Ecto neural progenitor cell (in vitro differentiated cells): ENCODE measurements around the gene SEMA3G.

Experiments
- DNase-seq: peaks from one replicate; pipeline ENCODE4 v3.0.0-alpha.2; 2018; ENCODE audit warnings: low spot score

SEMA3G gene

DNA sequence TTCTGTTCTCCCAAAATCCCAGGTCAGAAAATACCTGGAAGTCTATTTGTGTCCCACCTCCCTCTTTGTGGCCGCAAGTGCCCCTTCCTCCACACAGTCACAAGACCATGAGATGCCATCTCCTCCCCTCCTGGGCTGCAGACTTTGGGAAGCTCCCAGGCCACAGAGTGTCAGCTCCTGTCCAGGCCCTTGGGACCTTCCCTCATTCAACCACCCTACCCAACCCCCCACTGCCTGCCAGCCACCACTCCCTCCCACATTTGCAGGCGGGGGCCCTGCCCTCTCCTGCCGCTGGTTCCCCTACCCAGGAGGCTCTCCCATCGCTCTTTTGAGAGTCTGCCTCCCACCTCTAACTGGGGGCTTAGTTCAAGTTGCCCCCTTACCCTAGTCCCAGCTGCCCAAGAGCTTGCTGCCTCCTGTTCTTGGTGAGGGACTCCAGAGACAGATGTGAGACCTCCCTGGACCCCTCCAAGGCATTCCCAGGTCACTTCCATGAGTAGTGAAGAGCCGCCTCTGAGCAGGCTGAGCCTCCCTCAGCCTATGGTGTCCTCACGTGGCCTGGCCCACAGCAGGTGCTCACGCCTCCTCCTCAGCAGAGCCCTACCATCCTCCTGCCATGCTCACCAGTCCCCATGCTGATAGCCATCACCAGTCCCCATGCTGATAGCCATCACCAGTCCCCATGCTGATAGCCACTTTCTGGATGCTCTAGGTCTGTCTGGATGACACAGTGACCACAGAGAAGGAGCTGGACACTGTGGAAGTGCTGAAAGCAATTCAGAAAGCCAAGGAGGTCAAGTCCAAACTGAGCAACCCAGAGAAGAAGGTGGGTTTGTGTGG lies 34.4 kb upstream of the SEMA3G start:
- no peak for DNase-seq

DNA sequence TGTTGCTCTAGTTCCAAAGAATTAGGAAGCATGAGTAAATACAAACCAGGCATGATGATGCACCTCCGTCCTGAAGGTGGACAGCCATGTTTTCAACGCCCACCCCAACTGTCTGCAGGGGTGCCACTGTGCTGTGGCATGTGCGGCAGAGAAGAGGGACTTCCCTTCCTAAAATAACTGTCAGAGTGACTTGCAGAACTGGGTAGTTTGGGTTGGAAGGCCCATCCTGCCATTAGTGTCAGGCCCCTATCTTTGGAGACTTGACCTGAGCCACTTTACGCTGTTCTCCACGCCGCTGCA lies 32.8 kb upstream of the SEMA3G start:
- DNase-seq: no peak

DNA sequence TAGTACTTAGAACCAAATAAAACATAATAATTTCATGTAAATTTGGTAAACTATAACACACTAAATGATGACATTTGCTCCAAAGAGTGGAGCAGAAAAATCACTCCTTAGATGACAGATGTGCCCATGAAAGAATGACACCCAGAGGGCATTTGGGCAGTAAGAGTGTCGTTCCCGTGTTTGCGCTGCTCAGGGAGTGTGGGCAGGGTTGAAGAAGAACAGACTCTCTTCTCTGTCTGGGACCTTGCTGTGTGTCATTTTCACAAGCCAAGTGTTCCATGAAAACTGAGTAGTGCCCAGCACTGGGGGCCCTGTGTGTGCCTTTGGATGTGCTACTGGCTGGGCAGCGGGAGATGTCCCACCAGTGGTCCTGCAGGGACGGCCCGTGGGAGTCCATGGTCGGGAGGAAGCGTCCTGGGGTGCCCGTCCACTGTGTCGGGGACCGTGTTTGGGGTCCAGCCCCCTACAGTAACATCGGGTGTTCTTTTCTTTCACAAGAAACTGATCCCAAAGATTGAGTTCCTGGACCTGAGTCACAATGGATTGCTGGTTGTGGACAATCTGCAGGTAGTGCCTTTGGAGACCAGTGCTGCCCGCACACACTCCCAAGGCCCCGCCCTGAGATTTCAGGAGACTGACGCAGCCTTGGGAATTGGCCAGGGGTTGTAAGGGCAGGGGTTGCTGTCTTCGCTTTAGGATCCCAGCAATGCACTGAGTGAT lies 32.3 kb upstream of the SEMA3G start:
- no peak for DNase-seq

DNA sequence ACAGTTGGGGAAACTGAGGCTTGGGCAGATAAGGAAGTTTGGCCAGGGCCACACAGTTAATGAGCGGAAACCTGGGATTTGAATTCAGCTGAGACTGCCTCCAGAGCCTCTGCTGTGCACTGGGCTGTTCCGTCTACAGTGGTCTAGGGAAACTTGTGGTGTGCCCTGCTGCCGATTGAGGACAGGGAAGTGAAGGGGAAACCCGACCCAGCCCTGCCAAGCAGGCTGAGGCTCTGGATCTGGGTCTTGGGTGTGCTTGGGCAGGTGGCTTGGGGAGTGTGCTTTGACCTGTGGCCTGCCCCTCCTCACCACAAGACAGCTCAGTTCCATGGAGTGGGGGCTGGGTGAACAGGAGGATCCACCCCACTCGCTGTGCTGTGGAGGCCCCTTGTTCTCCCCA lies 28.1 kb upstream of the SEMA3G start:
- no peak for DNase-seq

DNA sequence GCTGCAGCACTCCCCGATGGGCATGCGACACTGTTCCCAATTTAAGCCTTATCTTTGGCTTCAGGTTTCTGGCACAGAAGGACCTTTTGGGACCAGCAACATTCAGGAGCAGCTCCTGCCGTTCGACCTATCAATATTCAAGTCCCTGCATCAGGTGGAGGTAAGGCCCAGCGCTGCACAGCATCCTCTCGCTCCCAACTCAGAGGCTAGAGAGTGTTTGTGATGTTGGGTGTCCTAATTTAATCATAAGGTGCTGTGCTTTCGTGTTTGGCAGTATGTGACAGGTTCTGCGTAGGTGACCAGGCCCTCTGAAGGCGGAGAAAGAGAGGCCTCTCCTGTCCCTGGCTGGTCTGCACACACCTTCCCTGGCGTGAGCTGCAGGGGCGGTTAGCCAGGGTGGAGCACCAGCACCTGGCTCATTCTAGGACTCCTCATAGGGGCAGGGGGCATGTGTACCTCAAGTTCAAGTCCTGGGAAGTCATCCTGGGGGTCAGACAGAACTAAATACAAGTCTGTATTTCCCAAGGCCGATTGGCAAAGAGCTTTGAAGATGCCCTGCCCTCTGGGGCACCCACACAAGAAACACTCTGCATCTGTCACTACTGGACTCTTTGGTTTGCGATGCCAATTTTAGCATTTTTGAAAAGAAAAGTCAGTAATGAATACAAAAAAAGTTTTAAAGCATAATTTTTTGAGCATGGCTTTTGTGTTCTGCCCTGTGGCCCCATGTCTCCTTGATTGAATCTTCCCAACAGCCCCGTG lies 27.5 kb upstream of the SEMA3G start:
- DNase-seq: no peak

DNA sequence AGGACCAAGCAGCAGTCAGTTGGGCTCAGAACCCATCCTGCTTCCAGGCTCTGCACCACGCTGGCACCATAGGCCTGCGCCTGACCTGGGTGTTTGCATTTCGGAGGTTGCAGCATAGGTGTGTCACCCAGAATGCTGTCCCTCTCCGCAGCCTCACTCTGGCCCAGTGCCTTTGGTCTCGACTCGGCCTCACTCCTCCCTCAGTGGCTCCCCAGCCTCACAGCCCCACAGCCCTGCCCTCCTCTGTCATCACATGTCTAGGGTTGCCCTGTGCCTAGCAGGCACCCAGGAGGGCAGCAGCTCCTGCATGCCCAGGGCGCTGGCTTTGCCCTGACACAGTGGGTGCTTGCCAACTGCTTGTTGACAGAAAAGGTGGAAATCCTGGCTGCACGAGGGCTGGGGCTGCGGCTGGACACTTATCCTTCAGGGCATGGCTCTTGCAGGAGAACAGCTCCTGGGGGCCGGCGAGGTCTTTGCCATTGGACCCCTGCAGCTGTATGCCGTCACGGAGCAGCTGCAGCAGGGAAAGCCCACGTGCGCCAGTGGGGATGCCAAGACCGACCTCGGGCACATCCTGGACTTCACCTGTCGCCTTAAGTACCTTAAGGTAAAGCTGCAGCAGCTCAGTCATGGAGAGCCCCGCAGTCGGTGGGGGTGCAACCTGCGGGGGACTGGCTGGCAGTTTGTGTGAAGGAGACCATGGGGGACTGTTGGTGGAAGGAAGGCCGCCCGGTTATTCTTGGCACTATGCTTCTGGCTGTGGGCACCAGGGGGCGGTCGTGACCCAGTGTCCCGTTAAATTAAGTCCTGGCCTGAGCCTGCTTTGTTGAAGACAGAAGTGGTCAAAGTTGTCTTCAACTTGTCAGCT lies 26.7 kb upstream of the SEMA3G start:
- DNase-seq: peak; percentile 68

DNA sequence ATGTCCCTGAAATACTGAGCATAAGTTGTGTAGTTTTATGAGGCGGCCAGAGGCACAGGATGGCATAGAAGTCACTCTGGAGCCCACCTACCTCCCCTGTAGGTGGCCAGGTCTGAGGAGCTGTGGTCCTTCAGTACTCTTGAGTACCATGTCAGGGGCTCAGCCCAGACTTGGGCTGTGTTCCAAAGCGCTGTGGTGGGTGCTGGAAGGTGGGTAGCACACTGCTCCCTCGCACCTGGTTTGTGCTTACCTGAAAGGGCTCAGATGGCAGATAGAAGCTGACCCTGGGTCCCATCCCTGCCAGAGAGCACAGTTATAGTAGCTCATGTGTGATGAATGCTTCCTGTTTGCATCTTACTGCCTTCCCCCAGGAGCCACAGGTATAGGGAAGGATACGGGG lies 26.0 kb upstream of the SEMA3G start:
- no peak for DNase-seq

DNA sequence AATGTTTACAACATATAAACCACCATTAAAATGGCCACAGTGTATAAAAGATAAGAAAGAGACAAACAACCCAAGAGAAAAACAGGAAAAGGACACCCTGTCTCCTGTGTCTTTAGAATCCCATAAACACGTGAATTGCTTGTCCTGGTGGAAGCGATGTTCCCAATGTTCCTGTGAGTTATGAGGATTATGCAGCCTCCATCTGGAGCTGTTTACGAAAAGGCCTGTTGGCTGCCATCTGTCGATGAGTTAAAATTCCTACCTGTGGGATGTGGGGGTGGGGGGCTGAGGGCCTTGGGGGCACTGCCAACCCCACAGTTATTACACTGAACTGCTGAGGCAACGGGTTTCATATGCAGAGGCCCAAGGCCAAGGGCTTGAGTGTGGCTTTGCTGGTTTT lies 24.1 kb upstream of the SEMA3G start:
- no peak for DNase-seq

DNA sequence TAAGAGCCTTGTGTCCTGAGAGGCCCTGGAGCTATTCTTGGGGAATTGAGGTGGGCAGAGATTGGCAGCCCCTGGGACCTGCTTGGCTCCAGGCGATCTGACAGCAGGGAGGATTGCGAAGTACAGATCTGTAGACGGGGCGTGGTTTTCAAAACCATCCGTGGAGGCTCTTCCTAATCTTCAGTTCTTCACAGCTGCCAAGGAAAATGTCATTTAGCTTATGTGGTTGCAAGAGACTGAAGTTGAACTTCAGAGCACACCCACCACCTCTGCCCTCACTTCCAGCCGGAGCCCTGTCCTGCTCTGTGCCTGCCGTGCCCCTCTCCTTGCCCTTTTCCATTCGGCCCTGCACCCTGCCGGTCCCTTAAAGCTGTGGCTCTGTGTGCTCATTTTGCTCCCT lies 23.4 kb upstream of the SEMA3G start:
- no peak for DNase-seq

DNA sequence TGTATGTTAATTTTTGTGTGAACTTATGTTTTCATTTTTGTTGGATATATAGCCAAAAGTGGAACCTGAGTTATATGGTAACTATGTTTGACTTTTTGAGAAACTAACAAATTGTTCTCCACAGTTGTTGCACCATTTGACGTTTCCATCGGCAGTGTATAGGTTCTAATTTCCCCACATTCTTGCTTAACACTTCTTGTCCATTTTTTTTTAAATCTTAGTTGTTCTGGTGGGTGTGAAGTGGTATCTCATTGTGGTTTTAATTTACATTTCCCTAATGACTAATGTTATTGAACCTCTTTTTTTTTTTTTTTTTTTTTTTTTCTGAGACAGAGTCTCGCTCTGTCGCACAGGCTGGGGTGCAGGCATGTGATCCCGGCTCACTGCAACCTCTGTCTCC lies 18.5 kb upstream of the SEMA3G start:
- DNase-seq: no peak

DNA sequence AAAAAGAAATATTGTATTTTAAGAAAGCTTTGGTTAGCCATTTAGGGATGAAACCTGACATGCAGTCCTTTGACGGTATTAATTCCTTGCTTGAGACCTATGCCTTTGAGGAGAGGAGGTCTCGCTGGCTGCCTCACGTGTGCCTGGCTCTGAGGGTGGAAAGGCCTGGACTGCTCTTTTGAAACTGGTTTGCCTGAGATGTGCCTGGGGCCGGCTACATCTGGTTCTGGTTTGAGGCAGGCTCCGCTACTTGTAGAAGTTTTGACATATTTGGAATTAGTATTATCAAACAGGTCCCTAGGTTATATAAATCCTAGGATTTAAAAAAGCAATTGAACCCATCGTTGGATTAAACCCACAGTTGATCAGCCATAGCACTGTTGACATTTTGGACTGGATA lies 17.0 kb upstream of the SEMA3G start:
- no peak for DNase-seq

DNA sequence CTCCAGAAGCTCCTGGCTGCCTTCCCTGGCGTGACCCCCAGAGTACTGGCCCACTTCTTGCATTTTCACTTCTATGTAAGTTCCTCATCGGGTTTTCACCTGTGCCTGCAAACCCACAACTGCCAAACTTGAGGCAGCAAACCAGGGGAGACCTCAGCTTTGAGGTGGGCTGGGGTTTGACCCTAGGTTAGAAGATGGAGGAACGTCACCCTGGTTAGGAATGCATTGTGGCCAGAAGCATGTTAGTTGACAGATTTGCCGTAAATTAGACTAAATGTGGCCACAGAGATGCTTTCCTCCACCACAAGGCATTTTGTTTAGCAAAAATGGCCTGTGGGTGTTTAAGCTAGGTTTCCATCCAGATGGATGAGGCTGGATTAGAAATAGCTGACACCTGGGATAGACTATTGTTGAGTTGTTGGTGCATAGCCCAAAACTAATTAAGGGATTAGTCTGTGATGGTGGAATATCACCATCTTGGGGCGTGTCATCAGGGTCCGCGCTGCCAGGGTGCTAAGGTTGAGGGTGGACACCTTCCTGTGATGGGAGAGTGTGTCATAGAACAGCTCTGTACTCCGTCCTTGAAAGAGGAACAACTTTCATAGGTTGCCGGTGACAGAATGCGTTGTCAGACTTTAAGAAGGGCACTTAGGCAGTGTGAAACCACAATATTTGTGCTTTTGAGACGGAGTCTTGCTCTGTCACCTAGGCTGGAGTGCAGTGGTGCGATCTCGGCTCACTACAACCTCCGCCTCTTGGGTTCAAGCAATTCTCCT lies 14.1 kb upstream of the SEMA3G start:
- no peak for DNase-seq

DNA sequence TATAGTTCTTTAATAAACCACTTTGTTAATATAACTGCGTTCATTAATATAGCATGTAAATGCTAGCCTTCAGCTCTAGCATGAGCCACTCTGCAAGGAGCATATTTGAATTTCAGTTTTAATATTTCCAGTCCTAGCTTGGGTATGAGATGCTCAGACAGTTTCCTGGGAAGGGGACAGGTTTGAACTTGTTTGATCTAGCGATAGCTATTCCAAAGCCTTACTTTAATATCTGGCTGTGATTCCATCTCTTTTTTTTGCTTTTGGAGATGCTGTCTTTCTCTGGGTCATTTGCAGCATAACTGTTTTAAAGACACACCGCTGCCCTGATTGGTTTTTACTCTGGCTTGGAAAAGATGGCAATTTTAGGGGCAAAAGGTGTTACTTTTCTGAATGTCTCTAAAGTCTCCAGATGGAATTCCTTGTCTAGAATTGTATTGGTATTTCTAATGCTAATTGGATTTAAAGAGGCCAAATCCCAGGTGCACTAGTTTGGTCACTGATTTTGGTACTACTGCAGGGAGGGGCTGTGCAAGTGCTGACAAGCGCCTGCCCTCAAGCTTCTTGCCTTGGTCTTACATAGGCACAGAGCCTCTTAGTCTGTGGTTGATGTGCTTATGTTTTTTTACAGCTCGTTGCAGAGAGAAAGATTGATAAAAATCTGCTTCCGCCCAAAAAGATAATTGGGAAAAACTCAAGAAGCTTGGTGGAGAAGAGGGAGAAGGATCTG lies 13.3 kb upstream of the SEMA3G start:
- no peak for DNase-seq

DNA sequence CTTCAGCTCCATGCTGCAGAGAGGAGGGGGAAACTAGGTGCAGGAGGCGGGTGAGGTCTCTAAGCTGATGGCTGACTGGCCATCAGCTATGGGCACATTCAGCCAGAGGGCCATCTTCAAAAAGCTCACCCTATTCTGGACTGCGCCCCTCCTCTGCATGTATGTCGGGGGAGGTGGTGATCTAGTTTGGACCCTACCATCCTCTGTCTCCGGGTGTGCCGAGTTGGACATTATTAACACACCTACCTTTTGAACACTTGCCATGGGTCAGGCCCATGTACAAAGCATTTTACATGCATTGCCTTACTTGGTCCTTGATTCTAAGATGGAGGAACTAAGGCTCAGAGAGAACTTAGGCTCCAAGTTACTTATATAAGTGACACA lies 11.9 kb upstream of the SEMA3G start:
- DNase-seq: no peak

DNA sequence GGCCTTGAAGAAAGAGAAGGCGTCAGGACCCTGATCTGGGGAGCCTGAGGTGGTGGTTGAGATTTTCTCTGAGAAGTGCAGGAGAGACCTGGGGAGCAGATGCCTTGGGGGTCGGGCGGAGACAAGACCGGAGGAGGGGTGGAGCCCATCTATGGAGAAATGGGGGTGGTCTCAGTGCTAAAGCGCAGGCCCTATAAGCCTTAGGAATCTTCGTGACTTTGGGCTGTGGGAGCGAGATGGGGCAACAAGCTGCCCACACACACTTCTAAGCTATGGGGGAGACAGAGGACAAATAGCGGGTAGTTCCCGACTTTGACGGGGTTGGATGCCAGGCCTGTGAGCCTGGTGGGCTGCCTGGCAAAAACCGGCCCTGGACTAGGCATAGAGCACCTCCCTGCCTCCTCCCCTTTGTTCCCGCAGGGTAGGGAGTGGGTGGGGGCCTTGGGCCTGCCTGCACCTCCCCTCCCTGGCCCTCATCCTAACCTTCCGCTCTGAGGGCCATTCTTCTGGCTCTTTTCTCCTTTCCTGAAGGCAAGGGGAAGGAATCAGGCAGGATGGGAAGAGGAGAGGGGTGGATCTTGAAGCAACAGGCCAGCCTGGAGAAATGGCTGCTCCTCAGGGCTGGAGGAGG lies 11.4 kb upstream of the SEMA3G start:
- DNase-seq: no peak

DNA sequence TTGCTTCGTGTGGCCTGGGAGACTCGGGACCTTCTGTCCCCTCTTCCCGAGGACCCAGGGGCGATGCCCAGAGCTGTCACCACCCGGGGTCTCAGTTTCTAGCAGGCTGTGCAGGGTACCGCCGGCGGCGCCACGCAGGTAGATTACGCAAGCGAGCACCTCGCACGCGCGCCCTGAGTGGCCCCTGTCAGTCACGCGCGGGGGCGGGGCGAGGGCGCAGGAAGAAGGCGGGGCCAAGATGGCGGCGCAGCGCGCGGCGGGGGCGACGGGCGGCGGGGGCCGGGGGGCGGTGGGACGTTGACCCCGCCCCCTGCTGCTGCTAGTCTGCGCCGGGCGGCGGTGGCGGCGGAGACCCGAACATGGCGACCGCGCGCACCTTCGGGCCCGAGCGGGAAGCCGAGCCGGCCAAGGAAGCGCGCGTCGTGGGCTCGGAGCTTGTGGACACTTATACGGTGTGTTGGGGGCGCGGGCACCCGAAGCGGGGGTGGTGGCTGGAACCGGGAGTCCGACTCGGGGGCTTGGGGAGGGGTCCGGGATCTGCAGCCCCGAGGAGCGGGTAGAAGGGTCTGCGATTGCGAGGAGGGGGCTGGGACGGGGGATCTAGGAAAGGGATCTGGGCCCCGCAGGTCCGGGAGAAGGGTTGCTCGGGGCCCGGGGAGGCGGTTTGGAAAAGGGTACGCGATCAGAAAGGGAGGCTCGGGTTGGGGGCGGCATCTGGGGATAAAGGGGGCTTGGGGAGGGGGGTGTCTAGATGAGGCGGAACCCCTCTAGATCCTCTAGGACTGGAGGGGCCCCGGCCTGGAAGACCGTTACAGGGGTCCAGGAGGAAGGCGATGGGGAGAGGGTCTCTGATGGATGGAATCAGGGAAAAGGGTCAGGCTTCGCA lies 10.6 kb upstream of the SEMA3G start, which contains the start of gene NISCH:
NISCH (plus strand) TSS at position 322 of the 886 bp plus-strand sequence; CDS start at position 360, 38 bp downstream.
- DNase-seq: peak; percentile 91

DNA sequence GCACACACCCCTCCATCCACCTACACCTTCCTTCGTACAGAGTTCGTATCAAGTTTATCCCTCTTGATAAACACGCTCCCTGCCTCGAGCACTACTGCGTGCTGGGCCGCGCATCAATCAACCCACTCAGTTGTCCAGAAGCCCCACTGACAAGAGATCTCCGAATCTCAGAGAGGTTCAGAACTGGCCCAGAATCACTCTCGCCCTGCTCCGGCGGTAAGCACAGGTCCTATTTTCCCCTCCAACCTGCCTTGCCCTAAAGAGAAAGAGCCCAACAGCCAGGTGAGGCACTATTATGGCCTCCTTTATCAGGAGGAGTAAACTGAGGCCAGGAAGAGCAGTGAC lies 10.0 kb upstream of the SEMA3G start:
- no peak for DNase-seq

DNA sequence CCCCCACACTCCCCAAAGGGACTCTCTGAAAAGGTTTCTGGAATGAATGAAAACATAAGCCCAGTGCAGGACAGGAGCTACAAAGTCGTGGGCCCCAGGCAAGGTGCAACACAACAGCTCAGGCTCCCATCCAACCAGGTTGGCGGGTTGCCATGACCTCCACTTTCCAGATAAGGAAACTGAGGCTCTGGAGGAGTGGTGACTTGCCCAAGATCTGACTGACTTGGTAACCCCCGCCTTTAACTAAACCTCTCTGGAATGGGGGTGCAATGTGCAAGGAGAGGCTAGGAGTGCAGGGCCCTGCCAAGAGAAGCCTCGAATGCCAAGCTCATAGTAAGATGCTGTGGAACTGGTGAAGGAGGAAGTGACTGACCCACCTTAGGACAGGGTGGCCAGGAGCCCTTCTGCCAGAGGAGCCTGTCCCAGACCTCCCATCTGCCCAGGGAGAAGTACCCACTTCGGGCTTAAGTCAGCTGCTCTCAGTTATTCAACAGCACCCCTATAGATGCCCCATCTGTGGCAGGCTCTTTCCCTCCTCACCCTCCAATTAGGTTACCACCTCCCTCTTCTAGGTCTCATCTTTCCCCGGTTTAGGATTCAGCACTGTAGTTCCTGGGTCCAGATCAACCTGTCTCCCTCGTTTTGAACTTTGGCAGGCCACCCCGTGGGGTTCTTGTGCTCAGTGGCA lies 9.5 kb upstream of the SEMA3G start:
- DNase-seq: no peak
